HG02938 (cell line): ENCODE results near the gene SLC9A7.

Experiments
- ATAC-seq: cut with Tn5 transposase; IDR thresholded peaks from one replicate; pipeline ENCODE4 v1.9.1; 2021; ENCODE audit warnings: mild to moderate bottlenecking, moderate library complexity; ENCODE audit not compliant: unreplicated experiment

SLC9A7 gene

DNA sequence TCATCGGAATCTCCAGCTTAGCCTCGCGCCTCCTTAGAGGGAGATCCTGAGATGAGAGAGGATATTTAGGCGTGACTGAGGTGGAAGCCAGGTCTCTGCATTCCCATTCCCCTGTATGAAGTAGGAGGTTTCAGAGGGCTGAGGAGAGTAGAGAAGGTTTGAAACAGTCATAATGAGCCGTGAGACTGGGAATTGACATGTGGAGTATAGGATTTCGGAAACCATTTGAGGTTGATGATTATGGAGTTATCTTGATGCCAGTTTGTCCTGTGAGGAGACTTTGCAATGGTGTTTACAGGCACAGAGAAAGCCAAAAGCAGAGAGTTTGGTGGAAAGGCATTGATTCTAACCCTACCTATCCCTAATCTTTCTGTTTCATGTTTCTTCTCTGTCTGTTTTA is 183.3 kb downstream of the SLC9A7 start:
- no peak for ATAC-seq

DNA sequence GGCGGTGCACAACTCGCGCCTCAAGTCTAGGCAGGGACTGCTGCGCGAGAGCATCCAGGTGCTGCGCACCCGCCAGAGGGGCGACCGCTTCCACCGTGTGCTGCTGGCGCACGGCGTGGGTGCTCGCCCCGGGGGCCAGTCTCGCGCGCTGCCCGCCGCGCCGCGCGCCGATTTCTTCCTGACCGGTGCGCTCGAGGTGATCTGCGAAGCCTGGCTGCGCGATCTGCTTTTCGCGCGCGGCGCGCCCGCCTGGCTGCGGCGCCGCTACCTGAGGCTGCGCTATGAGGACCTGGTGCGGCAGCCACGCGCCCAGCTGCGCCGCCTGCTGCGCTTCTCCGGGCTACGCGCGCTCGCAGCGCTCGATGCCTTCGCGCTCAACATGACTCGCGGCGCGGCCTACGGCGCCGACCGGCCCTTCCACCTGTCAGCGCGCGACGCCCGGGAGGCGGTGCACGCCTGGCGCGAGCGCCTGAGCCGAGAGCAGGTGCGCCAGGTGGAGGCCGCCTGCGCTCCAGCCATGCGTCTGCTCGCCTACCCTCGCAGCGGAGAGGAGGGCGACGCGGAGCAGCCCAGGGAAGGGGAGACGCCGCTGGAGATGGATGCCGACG is 184.0 kb downstream of the SLC9A7 start:
- no peak for ATAC-seq

DNA sequence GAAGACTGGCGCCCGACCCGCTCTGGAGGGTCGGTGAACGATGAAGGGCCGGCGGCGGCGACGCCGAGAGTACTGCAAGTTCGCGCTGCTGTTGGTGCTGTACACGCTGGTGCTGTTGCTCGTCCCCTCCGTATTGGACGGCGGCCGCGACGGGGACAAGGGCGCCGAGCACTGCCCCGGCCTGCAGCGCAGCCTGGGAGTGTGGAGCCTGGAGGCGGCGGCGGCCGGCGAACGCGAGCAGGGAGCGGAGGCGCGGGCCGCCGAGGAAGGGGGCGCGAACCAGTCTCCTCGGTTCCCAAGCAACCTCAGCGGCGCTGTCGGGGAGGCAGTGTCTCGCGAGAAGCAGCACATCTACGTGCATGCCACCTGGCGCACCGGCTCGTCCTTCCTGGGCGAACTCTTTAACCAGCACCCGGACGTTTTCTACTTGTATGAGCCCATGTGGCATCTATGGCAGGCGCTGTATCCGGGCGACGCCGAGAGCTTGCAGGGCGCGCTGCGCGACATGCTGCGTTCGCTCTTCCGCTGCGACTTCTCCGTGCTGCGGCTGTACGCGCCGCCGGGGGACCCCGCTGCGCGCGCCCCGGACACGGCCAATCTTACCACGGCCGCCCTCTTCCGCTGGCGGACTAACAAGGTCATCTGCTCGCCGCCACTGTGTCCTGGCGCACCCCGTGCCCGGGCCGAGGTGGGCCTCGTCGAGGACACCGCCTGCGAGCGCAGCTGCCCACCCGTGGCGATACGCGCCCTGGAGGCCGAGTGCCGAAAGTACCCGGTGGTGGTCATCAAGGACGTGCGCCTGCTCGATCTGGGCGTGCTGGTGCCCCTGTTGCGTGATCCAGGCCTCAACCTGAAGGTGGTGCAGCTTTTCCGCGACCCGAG is 184.8 kb downstream of the SLC9A7 start:
- peak; percentile 24 for ATAC-seq

DNA sequence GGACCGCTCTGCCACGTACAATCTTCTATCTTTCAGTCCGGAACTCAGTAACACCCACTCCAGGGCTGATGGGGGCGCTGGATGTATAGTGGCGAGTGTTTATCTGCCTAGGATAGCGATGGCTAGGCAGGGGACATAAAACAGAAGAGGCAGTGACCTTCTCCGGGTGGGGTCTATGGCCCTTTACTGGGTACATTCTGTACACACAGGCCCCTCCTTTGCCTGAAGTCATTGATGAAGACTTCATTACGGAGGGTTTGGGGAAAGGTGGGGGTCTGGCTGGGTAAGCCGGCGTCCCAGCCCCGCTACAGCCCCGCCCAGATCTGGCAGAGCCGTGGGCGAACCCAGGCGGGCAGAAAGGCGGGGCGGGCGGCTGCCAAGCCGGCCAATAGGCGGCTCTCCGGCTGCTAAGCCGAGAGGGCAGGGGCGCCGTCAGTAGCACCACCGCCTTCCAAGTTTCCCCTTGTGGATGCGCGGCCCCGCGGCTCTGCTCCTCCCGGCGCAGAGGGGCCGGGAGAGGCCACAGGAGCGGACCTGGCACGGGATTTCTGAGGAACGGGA is 185.5 kb downstream of the SLC9A7 start, which contains the start of gene CHST7:
Gene CHST7 (plus strand): TSS at position 435 of the 561 bp plus-strand sequence. CDS start 167 bp downstream, outside the sequence.
- peak; percentile 25 for ATAC-seq

DNA sequence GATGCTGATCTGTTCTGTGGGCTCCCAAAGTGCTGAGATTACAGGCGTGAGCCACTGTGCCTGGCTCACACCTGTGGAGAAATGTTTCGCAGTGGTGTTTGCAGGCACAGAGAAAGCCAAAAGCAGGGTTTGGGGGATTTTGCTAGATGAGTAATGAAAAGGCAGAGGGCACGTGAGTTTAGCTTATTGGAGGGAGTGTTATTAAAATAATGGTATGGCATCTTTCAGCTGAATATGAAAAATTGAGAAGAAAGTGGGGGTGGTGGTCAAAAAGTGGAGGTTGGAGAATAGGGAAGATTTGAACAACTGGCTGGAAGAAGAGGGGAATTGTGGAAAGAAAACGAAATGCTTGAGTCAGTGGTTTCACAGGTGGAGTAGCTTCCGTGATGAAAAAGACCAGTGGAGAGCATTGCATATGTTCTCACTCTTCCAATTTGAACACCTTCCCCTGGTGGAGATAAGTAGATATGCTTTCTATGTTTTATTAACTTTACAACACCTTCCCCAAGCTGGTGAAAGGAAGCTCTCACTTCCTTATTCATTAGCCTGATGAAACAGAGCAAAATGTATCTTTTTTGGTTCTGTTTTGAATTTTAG is 186.5 kb downstream of the SLC9A7 start:
- peak; percentile 52 for ATAC-seq

DNA sequence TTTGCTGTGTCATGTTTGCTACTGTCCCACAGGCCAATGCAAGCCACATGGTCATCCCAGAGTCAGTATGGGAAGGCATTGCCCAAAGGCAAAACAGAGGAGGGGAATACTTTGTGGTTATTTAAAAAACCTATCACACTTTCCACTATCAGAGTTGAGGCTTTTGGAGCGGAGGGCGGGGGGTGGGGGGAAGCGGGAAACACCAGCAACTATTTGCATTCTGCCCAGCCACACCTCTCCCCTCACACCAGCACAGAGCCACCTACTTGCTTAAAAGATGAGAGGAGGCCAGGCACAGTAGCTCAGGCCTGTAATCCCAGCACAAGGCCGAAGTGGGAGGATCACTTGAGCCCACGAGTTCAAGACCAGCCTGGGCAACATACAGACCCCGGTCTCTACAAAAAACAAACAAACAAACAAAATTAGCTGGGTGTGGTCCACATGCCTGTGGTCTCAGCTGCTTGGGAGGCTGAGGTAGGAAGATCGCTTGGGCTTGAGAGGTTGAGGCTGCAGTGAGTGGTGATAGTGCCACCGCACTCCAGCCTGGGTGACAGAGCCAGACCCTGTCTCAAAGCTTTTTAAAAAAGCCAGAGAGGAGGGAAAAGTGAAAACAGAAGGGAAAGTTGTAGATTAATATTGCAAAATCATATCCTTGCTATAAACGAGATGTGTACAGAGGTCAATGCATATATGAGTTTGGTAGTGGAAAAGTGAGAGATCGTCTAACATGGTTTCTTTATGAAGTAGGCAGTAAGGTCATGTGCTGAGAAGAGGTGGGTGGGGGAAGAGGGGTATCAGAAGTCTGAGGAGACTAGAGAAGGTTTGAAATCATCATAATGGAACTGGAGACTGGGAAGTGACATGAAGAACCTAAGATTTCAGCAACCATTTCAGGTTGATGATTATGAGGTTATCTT is 187.2 kb downstream of the SLC9A7 start:
- no peak for ATAC-seq

DNA sequence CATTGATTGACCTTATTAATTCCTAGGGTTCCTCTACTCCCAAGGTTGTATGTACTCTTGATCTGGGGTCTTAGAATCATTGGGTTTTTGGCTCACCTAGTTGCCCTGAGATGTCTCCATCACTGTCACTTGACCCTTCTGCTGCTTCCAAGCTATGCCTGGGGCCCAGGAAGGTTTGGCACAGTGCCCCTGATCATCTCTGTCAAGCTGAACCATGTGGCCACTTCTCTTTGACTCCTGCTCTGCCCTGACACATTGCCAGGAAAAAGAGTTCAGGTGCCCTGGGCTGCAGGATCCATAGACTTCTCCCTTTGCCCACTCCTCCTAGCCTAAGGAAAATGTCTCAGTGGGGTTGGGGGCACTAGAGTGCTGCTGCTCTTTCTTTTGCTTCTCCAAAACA is 189.3 kb downstream of the SLC9A7 start:
- ATAC-seq: no peak

DNA sequence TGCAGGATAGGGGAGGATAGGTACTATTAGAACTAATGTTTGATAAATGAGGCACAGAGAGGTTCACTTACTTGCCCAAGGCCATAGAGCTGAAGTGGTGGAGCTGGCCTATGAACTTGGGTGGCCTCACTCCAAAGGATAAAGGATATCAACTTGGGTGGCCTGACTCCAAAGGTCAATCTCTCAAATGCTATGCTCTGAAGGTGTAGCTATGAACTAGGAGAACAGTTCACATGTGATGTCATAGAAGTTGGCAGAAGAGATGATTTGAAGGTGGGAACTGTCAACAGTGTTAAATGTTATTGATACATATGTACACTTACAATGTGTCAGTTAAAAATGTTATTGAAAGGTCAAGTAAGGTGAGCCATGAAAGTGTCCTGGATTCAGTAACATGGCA is 191.5 kb downstream of the SLC9A7 start:
- no peak for ATAC-seq

DNA sequence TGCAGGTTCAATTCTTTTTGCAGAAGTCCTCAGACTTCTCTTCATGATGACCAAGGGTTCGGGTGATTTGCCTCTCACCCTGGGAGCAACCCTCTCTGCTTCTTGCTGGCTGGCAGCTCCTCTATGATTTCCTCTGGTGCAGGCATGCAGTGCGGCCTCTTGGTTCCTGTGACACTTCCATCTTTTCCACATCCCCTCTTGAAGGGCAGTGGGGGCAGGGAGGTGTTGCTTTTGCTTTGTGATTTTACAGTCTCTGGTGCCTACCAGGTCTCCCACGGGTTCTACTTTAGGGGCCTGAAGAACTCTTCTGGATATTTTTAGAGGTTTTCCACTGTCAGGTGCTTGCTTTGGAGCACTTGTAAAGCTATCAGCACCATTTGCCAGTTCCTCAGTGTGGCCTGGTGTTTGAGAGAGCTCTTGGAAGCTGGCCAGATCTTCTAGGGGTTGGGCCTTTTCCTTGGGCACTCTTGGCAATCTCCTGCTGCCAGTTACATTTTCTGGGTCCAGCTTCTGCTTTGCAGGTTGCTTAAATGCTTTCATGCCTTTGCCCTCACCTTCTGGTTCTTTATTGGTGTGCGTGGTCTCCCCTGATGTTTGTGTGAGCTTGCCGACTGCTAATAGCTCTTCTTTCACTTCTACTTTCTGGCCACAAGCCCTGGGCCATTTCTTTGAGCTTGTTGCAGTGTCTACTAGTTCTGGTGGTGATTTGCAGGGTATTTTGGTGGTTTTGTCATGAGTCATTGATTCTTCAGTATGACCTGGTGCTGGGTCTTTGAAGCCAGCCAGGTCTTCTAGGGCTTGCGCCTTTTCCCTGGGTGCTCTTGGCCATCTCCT is 196.9 kb downstream of the SLC9A7 start:
- peak; percentile 98 for ATAC-seq

DNA sequence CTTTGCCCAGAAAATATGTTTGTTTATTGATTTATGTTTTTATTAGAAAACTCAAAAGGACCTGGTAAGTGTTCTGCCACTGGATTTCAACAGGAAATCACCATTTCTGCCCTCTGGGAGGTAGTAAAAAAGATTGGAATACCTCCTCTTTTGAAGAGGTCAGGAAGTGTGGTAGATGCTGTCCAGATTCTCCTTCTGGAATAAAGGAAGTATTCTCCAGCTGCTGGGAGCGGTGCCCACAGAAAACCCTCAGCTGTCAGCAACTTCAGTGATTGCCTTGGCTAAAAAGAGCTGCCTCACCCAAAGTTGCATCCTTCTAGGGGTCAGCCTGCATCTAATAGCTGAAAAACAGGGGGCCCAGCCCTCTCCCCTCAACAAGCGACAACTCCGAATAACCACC is 199.9 kb downstream of the SLC9A7 start:
- ATAC-seq: no peak

DNA sequence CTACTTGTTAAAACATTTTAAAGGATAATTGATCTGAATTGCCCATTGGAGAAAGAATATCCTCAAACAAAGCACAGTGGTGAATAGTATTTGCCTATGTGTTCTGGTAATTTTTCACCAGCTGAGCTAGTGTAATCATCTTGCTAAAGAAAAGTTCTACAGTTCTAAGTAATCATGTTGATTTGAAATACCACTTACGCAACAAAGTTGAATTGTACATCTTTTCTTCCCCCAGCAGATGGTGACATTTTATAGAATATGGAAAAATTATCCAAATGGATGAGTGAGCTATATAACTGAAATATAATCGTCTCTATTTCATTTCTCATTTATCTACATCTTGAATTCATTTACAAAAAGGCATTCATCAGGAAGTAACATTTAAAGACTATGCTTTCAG is 204.0 kb downstream of the SLC9A7 start:
- no peak for ATAC-seq

DNA sequence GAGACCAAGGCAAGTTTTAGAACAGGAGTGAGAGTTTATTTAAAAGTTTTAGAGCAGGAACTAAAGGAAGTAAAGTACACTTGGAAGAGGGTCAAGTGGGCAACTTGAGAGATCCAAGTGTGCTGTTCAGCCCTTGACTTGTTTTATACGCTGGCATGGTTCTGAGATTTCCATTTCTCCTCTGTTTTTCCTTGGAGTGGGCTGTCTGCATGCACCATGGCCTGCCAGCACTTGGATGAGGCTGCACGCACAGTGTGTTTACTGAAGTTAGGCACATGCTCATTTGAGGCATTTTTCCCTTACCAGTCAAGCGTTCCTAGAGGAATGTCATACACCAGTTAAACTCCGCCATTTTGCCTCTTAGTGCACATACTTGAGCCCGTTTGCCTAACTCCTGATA is 205.0 kb downstream of the SLC9A7 start:
- ATAC-seq: no peak

DNA sequence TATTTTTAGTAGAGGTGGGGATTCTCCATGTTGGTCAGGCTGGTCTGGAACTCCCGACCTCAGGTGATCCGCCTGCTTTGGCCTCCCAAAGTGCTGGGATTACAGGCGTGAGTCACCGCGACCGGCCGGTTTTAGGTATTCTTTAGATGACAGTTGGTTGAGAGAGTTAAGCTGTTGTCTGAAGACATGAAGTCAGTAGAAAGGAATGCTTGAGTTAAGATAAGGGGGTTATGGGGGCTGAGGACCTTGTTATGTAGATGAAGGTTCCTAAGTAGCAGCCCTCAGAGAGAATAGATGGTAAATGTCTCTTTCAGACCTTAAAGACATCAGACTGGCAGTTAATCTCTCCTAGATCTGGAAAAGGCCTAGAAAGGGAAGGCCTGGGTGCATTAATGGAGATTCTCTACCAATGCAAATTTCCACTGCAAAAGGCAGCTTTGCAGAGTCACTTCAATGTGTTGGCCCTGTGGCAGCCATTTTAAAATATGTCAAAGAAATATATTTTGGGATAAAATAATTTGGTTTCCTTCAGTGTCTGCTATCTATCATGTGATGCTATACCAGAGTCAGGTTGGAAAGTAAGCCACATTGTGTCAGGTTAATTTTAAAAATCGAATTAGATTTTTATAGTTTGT is 207.3 kb downstream of the SLC9A7 start:
- ATAC-seq: no peak

DNA sequence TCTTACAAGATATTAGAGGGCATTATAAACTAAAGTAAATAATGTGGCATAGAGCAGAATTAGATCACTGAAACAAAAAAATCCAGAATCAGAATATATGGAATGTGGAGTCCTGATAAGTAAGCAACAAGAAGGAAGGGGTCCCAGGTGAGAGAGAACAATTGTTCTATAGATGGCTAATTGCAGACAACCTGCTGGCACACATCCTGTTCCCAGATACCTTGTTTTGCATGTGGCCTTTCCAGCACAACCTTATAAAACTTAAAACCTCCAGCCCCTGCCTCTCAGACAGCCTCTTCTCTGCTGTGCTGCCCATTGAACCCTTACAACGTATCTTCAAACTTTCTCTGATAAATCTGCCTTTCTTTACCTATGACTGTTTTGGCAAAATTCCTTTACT is 209.0 kb downstream of the SLC9A7 start:
- no peak for ATAC-seq
